Right atrium auricular region (tissue), 2 donors: Measurements from ENCODE around the gene SLC34A1. TPM values are rescaled to one million over a fixed set of nuclear protein-coding genes. Genes with fewer than 3 reads are reported as not detected.
"Not testable (repeated sequence)": the region's sequence is repeated elsewhere in the genome, so short reads cannot be mapped to it uniquely, and the experiment has no call there.

Experiments used
- DNase-seq: peaks from one replicate; pipeline ENCODE4 v3.0.0-alpha.2; 2019; ENCODE audit warnings: low spot score
- H3K27ac ChIP-seq, 2 donors: fragments of 200-600 bp; sonication (generic); 1 replicate in 1 of 2; 2 replicates in 1 of 2; pipeline ENCODE4 v1.5.1; 2016 to 2019
- H3K27me3 ChIP-seq, 2 donors: fragments of 200-600 bp; sonication (generic); one replicate each; pipeline versions ENCODE4 v1.5.1 to v1.6.0; 2017 to 2019
- H3K36me3 ChIP-seq: fragments of 200-600 bp; sonication (generic); one replicate; pipeline ENCODE4 v1.5.1; 2016
- H3K4me1 ChIP-seq, 2 donors: fragments of 200-600 bp; sonication (generic); one replicate each; pipeline versions ENCODE4 v1.5.1 to v1.6.0; 2017 to 2019
- H3K4me3 ChIP-seq, 2 donors: fragments of 200-600 bp; sonication (generic); 1 replicate in 1 of 2; 2 replicates in 1 of 2; pipeline ENCODE4 v1.5.1; 2017 to 2019; ENCODE audit warnings: mild to moderate bottlenecking in 1 of 2, moderate library complexity in 1 of 2
- H3K9me3 ChIP-seq, 2 donors: fragments of 200-600 bp; sonication (generic); one replicate each; pipeline ENCODE4 v1.5.1; 2019
- CTCF ChIP-seq, 2 donors: fragments of 200-600 bp; sonication (generic); IDR thresholded peaks; one replicate each; pipeline ENCODE4 v1.5.1; 2019; ENCODE audit warnings: antibody characterized with exemption in 2 of 2
- total RNA-seq, 2 donors: library from RNA; depleted of rRNA; stranded (reverse); fragments of >200 nt; gene quantifications; one replicate each; pipeline ENCODE4 v1.1.0, GENCODE V29; 2016

Gene SLC34A1
- total RNA-seq, 2 donors from 2014 or later = not detected

DNA sequence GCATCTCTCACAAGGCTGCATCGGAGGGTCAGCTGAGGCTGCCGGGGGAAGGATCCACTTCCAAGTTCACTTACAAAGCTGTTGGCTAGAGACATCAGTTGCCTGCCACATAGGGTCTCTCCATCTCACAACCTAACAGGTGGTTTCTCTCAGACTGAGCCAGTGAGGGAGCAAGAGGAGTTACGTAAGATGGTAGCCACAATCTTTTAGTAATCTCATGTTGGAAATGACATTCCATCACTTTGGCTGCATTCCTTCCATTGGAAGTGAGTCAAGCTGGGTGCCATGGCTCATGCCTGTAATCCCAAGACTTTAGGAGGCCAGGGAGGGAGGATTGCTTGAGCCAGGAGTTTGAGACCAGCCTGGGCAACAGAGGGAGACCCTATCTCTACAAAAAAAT lies 34.8 kb downstream of the SLC34A1 start:
- Histone ChIP-seq H3K27ac (no peak overlapping the region), H3K9me3 (no peaks in the 10 kb centered on the region), H3K4me3 (no peak overlapping the region), H3K27me3 (no peaks in the 10 kb centered on the region), H3K4me1 (no peaks in the 10 kb centered on the region), H3K36me3 (no peaks in the 10 kb centered on the region)
- DNase-seq = no peak
- TF ChIP-seq CTCF (IDR thresholded peaks at IDR 0.05) = no peak

DNA sequence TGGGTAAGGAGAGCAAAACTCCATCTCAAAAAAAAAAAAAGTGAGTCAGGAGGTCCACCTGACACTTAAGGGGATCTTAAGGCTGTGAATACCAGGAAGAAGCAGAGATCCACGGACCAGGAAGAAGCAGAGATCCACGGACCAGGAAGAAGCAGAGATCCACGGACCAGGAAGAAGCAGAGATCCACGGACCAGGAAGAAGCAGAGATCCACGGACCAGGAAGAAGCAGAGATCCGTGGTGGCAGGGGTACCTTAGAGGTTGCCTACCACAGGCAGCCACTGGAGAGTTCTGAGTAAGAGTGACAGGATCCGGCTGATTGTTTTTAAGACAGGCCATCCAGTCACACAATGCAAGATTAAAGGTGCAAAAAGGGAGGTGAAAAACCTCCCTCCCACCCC lies 36.2 kb downstream of the SLC34A1 start:
- H3K4me1 ChIP-seq, DNase-seq, H3K27ac ChIP-seq, H3K36me3 ChIP-seq, H3K9me3 ChIP-seq, H3K4me3 ChIP-seq, H3K27me3 ChIP-seq: not testable (repeated sequence)

- DNase-seq = no peak
- Histone ChIP-seq H3K4me1 (peaks cover 0 to 9% of the 10 kb centered on the region in 2 donors), H3K36me3 (no peaks in the 10 kb centered on the region), H3K27me3 (no peaks in the 10 kb centered on the region), H3K4me3 (no peak overlapping the region), H3K9me3 (no peaks in the 10 kb centered on the region), H3K27ac (no peak overlapping the region)
- no peak for TF ChIP-seq CTCF (IDR thresholded peaks at IDR 0.05)
Measured at GRCh38 chr5:177421062-177421798, 37.0 kb downstream of the SLC34A1 start.

DNA sequence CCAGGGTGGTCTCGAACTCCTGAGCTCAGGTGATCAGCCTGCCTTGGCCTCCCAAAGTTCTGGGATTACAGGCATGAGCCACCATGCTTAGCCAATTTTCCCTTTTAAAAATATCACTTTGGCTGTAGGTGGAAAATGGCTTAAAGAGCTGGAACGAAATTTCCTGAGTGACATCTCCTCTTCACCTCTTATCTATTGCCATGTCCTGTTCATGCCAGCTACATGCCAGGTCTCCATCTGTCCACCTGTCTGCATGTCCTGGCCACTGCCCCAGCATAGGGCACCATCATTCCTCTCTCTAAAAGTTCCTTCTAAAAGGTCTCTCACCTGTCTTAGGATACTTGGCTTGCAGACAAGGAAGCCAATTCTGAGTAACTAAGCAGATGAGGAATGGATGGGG lies 39.4 kb downstream of the SLC34A1 start:
- TF ChIP-seq CTCF (IDR thresholded peaks at IDR 0.05) = no peak
- Histone ChIP-seq H3K36me3 (no peaks in the 10 kb centered on the region), H3K9me3 (no peaks in the 10 kb centered on the region), H3K27me3 (no peaks in the 10 kb centered on the region), H3K4me3 (no peak overlapping the region), H3K27ac (no peak overlapping the region), H3K4me1 (peaks cover 0 to 28% of the 10 kb centered on the region in 2 donors)
- DNase-seq = no peak

DNA sequence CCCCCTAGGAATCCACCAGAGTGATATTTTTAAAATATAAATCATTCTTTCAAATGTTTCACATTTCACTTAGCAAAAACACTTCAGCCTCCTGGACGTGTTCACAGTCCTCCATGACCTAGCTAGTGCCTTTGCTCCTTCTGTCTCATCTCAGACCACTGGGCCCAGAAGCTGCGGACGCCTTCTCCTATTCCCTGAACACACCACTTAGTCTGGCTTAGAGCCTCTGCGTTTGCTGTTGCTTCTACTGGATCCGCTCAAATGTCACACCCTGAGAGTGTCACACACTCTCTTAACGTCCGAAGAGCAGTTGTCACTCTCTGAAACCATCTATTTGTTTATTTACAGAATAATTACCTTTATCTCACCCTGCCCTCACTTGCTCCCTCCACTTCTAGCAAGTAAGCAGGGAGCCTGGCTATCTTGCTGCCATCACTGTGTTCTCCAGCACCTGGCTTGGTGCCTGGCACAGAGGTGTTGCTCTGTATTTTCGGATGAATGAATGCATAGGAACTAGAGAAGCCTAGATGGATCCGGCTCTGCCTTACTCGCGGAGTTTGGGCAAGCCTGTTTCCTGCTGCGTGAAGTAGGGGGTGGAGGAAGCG lies 41.1 kb downstream of the SLC34A1 start:
- no peak for TF ChIP-seq CTCF (IDR thresholded peaks at IDR 0.05)
- Histone ChIP-seq H3K27ac (peak overlapping the region; percentile 95 to 97), H3K4me3 (peak overlapping the region; percentile 51 to 59), H3K36me3 (no peaks in the 10 kb centered on the region), H3K4me1 (peaks cover 0 to 32% of the 10 kb centered on the region in 2 donors), H3K27me3 (no peaks in the 10 kb centered on the region), H3K9me3 (no peaks in the 10 kb centered on the region)
- no peak for DNase-seq

DNA sequence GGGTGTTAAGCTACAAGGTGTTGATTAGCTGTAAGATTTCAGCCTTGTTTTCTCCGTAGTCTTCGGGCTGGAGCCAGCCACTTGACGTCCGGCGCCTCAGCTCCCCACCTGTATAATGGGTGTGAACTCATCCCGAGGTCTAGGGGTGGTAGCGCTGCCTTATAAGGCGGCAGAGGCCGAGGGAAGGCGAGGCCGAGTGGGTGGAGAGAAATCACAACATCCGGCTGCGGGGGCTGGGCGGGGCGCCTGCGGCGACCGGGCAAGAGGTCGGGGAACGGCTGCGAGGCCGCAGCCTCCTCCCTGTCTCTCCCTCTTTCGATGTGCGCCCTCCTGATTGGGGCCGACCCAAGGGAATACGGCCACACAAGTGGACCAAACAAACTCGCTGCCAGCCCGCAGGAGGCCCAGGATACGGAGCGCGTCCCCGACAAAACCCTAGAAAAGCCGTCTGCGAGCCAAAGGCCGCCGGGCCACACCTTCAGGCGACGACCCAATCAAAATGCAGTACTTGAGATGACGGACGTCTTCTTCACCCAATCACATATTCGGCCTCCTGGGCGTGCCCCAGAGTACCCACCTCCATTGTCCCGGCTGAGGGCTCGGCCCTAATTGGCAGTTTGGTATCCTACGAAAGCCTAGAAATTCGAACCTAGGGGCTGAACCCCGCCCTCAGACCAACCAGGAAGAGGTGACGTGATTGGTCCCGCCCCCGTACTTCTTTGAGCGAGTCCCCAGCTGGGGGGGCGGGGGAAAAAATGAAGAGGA lies 41.7 kb downstream of the SLC34A1 start:
- Histone ChIP-seq H3K4me1 (peaks cover 0 to 32% of the 10 kb centered on the region in 2 donors), H3K27me3 (no peaks in the 10 kb centered on the region), H3K27ac (peak overlapping the region; percentile 95 to 97), H3K36me3 (no peaks in the 10 kb centered on the region), H3K9me3 (no peaks in the 10 kb centered on the region), H3K4me3 (peak overlapping the region; percentile 51 to 59)
- TF ChIP-seq CTCF (IDR thresholded peaks at IDR 0.05) = no peak
- peak; percentile 100 for DNase-seq
